HEK293 (cell line): ENCODE results near the gene SYNE1.

Experiments
- CTCF ChIA-PET: fragments of 350-600 bp; formaldehyde crosslinking; extraction: SDS; loops from one replicate; lab custom pipeline; 2021; ENCODE audit warnings: antibody characterized with exemption; lab: Yijun Ruan, JAX
- POLR2A ChIA-PET: fragments of 300-600 bp; formaldehyde crosslinking; extraction: SDS; loops from one replicate; lab custom pipeline; 2020; ENCODE audit warnings: antibody characterized with exemption, inconsistent platforms; lab: Yijun Ruan, JAX
- H3K27ac ChIP-seq: fragments of 200-500 bp; sonication (Bioruptor generic); 2 replicates; pipeline ENCODE4 v1.5.1; 2014; ENCODE audit warnings: low read depth, low read length, control low read depth, inconsistent platforms; ENCODE audit errors: extremely low read depth
- H3K36me3 ChIP-seq, 2 experiments: fragments of 200-500 bp in 1 of 2; sonication (Bioruptor generic) in 1 of 2; 1 replicate in 1 of 2; 2 replicates in 1 of 2; pipeline ENCODE4 v1.5.1; 2014 to 2017; ENCODE audit warnings: inconsistent platforms in 2 of 2, low read length in 2 of 2; ENCODE audit not compliant: control insufficient read depth in 2 of 2, insufficient read depth in 1 of 2
- H3K4me1 ChIP-seq: fragments of 200-500 bp; sonication (Bioruptor generic); 2 replicates; pipeline ENCODE4 v1.5.1; 2014; ENCODE audit warnings: mild to moderate bottlenecking, low read length, inconsistent platforms; ENCODE audit not compliant: control insufficient read depth, insufficient read depth
- H3K4me3 ChIP-seq: 2 replicates; pipeline ENCODE4 v1.5.1; 2011; ENCODE audit warnings: low read depth, mild to moderate bottlenecking, control low read depth, low read length, moderate library complexity
- H3K9me3 ChIP-seq: fragments of 200-500 bp; sonication (Bioruptor generic); 2 replicates; pipeline ENCODE4 v1.5.1; 2014; ENCODE audit warnings: low read depth, low read length, inconsistent platforms; ENCODE audit not compliant: control insufficient read depth, insufficient read depth
- KLF16 ChIP-seq: fragments of 450-650 bp; formaldehyde crosslinking; IDR thresholded peaks from 2 replicates; pipeline ENCODE4 v1.5.1; 2017; ENCODE audit warnings: missing biosample characterization, missing genetic modification characterization
- MEIS1 ChIP-seq: sonication (generic); formaldehyde crosslinking; IDR thresholded peaks from 2 replicates; pipeline ENCODE4 v1.8.1; 2022; ENCODE audit warnings: missing genetic modification reagents, mild to moderate bottlenecking, borderline replicate concordance
- SCRT2 ChIP-seq: fragments of 450-650 bp; formaldehyde crosslinking; IDR thresholded peaks from 2 replicates; pipeline ENCODE4 v1.5.1; 2016; ENCODE audit warnings: missing biosample characterization, missing genetic modification characterization
- SP3 ChIP-seq: fragments of 450-650 bp; formaldehyde crosslinking; IDR thresholded peaks from 2 replicates; pipeline ENCODE4 v1.5.1; 2016; ENCODE audit warnings: missing biosample characterization, missing genetic modification characterization
- ZNF133 ChIP-seq: fragments of 450-650 bp; formaldehyde crosslinking; IDR thresholded peaks from 2 replicates; pipeline ENCODE4 v1.5.1; 2016; ENCODE audit warnings: missing biosample characterization, missing genetic modification characterization
- ZNF140 ChIP-seq: fragments of 450-650 bp; formaldehyde crosslinking; IDR thresholded peaks from 2 replicates; pipeline ENCODE4 v1.5.1; 2016; ENCODE audit warnings: missing biosample characterization, missing genetic modification characterization
- ZNF266 ChIP-seq: fragments of 450-650 bp; formaldehyde crosslinking; IDR thresholded peaks from 2 replicates; pipeline ENCODE4 v1.5.1; 2016; ENCODE audit warnings: missing biosample characterization, missing genetic modification characterization, low read depth
- ZNF426 ChIP-seq: fragments of 450-650 bp; formaldehyde crosslinking; IDR thresholded peaks from 2 replicates; pipeline ENCODE4 v1.5.1; 2017; ENCODE audit warnings: missing biosample characterization, missing genetic modification characterization, mild to moderate bottlenecking, inconsistent platforms, moderate library complexity
- ZNF521 ChIP-seq: fragments of 450-650 bp; formaldehyde crosslinking; IDR thresholded peaks from 2 replicates; pipeline ENCODE4 v1.5.1; 2017; ENCODE audit warnings: missing biosample characterization, mild to moderate bottlenecking, missing genetic modification characterization
- ZNF558 ChIP-seq: fragments of 450-650 bp; formaldehyde crosslinking; IDR thresholded peaks from 2 replicates; pipeline ENCODE4 v1.5.1; 2016; ENCODE audit warnings: missing biosample characterization, missing genetic modification characterization
- ZNF660 ChIP-seq: fragments of 450-650 bp; IDR thresholded peaks from 2 replicates; pipeline ENCODE4 v1.5.1; 2018; ENCODE audit warnings: missing biosample characterization, mild to moderate bottlenecking, missing genetic modification characterization
- ZNF664 ChIP-seq: fragments of 450-650 bp; formaldehyde crosslinking; IDR thresholded peaks from 2 replicates; pipeline ENCODE4 v1.5.1; 2016; ENCODE audit warnings: missing biosample characterization, missing genetic modification characterization
- ZNF830 ChIP-seq: fragments of 450-650 bp; IDR thresholded peaks from 2 replicates; pipeline ENCODE4 v1.5.0; 2018; ENCODE audit warnings: missing biosample characterization, missing genetic modification characterization, low read depth, mild to moderate bottlenecking, moderate library complexity
- TF ChIP-seq, protein P1 (sequence below): IDR thresholded peaks from 2 replicates; pipeline ENCODE4 v1.6.1; 2011; ENCODE audit warnings: mild to moderate bottlenecking, low read depth, low read length, borderline replicate concordance
- TF ChIP-seq, protein P2 (sequence below): fragments of 450-650 bp; formaldehyde crosslinking; IDR thresholded peaks from 2 replicates; pipeline ENCODE4 v1.5.1; 2016; ENCODE audit warnings: missing biosample characterization, missing genetic modification characterization
- TF ChIP-seq, protein P3 (sequence below): fragments of 450-650 bp; formaldehyde crosslinking; IDR thresholded peaks from 2 replicates; pipeline ENCODE4 v1.5.1; 2017; ENCODE audit warnings: missing biosample characterization, missing genetic modification characterization
- TF ChIP-seq, protein P4 (sequence below): fragments of 450-650 bp; formaldehyde crosslinking; optimal IDR thresholded peaks from 2 replicates; pipeline ENCODE3; 2016; ENCODE audit warnings: missing biosample characterization, mild to moderate bottlenecking, missing genetic modification characterization
- TF ChIP-seq, protein P5 (sequence below): fragments of 450-650 bp; formaldehyde crosslinking; IDR thresholded peaks from 2 replicates; pipeline ENCODE4 v1.5.1; 2016; ENCODE audit warnings: missing biosample characterization, missing genetic modification characterization
- TF ChIP-seq, protein P6 (sequence below): fragments of 450-650 bp; formaldehyde crosslinking; IDR thresholded peaks from 2 replicates; pipeline ENCODE4 v1.5.1; 2016; ENCODE audit warnings: missing biosample characterization, missing genetic modification characterization, low read depth
- TF ChIP-seq, protein P7 (sequence below): fragments of 450-650 bp; formaldehyde crosslinking; IDR thresholded peaks from 2 replicates; pipeline ENCODE4 v1.5.1; 2017; ENCODE audit warnings: missing biosample characterization, missing genetic modification characterization

Gene SYNE1

DNA sequence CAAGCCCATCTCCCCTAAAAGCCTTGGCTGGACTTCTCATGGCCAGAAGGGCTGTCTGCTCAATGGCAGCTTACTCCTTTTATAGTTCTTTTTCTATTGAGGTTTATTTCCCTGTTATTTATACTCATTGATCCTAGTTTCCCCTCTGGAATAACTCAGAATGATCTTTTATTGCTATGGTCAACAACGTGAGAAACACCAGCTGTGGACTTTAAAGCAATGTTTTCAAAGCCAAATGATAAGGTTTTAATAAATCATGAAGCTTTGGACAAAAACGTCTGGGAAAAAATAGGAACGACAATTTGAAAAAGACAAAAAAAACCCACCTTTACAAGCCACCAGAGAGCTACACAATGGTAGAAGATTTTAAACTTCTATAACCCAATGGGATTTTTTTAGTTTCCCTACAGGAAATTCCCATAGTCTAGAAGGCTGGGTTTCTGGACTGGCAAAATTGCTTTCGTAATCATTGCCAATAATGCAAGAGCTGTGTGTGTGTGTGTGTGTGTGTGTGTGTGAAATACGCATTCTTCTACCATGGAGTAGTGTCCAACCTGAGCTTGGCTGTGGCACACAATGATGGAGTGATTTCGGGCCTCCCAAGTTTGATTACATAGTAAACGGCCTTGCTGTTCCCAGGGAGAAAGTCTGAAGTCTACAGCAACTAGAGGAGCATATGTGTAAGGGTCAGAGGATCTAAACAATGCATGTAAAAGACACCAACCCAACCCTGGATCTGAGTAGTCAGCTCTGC is 396.0 kb downstream of the SYNE1 start:
- peaks cover 6 to 53% of the 10 kb centered on the region in 2 experiments; a peak in 2 of 3 replicates for H3K36me3 ChIP-seq
- H3K4me1 ChIP-seq = no peaks in the 10 kb centered on the region
- H3K4me3 ChIP-seq = no peak overlapping the region
- CTCF ChIA-PET = interaction anchor here (1.0 kb wide), 2 partner anchors 32 to 433 kb away, joined by 3 to 5 read pairs; no protein-coding TSS in a partner anchor
- no peaks in the 10 kb centered on the region for H3K9me3 ChIP-seq
- TF ChIP-seq SP3 (tag by site-specific recombination) (no peak), ZNF660 (no peak), ZNF426 (no peak), ZNF830 (tag by site-specific recombination) (no peak), ZNF664 (no peak), ZNF133 (no peak), MEIS1 (CRISPR knock-in tag) (no peak), SCRT2 (tag by site-specific recombination) (no peak), ZNF558 (tag by site-specific recombination) (no peak)
- TF ChIP-seq, protein P1, sequence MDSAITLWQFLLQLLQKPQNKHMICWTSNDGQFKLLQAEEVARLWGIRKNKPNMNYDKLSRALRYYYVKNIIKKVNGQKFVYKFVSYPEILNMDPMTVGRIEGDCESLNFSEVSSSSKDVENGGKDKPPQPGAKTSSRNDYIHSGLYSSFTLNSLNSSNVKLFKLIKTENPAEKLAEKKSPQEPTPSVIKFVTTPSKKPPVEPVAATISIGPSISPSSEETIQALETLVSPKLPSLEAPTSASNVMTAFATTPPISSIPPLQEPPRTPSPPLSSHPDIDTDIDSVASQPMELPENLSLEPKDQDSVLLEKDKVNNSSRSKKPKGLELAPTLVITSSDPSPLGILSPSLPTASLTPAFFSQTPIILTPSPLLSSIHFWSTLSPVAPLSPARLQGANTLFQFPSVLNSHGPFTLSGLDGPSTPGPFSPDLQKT = no peak
- TF ChIP-seq, protein P2, sequence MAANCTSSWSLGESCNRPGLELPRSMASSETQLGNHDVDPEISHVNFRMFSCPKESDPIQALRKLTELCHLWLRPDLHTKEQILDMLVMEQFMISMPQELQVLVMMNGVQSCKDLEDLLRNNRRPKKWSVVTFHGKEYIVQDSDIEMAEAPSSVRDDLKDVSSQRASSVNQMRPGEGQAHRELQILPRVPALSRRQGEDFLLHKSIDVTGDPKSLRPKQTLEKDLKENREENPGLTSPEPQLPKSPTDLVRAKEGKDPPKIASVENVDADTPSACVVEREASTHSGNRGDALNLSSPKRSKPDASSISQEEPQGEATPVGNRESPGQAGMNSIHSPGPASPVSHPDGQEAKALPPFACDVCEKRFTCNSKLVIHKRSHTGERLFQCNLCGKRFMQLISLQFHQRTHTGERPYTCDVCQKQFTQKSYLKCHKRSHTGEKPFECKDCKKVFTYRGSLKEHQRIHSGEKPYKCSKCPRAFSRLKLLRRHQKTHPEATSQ (tag by site-specific recombination) = no peak
- TF ChIP-seq, protein P3, sequence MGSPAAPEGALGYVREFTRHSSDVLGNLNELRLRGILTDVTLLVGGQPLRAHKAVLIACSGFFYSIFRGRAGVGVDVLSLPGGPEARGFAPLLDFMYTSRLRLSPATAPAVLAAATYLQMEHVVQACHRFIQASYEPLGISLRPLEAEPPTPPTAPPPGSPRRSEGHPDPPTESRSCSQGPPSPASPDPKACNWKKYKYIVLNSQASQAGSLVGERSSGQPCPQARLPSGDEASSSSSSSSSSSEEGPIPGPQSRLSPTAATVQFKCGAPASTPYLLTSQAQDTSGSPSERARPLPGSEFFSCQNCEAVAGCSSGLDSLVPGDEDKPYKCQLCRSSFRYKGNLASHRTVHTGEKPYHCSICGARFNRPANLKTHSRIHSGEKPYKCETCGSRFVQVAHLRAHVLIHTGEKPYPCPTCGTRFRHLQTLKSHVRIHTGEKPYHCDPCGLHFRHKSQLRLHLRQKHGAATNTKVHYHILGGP (tag by site-specific recombination) = no peak
- TF ChIP-seq, all 188 proteins: peak for 0
- POLR2A ChIA-PET = no interaction called here
- H3K27ac ChIP-seq = no peak overlapping the region

DNA sequence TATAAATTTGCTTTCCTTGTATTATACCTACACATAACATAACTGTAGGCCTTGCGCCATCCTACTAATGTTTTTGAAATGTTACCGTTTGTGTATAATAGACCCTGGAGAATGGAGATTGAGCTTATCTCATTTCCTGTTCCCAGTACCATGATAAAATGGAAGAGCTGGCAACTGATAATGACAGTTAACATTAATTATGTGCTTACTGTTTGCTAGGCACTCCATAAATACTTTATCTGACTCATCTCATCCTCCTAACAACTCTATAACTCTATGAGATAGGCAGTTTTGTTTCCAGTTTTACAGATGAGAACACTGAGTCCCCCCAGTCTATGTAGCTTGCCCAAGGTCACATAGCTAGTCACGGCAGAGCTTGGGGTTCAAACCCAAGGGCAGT is 396.7 kb downstream of the SYNE1 start:
- Histone ChIP-seq H3K4me3 (no peak overlapping the region), H3K27ac (no peak overlapping the region), H3K4me1 (no peaks in the 10 kb centered on the region), H3K9me3 (no peaks in the 10 kb centered on the region), H3K36me3 (peaks cover 7 to 59% of the 10 kb centered on the region in 2 experiments; a peak in 2 of 3 replicates)
- CTCF ChIA-PET = interaction anchor here (0.6 to 1.0 kb wide), 3 partner anchors 23 to 432 kb away, joined by 3 to 5 read pairs (median 4); no protein-coding TSS in a partner anchor
- POLR2A ChIA-PET = no interaction called here
- TF ChIP-seq, protein P4, sequence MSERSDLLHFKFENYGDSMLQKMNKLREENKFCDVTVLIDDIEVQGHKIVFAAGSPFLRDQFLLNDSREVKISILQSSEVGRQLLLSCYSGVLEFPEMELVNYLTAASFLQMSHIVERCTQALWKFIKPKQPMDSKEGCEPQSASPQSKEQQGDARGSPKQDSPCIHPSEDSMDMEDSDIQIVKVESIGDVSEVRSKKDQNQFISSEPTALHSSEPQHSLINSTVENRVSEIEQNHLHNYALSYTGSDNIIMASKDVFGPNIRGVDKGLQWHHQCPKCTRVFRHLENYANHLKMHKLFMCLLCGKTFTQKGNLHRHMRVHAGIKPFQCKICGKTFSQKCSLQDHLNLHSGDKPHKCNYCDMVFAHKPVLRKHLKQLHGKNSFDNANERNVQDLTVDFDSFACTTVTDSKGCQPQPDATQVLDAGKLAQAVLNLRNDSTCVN (tag by site-specific recombination) = no peak
- no peak for TF ChIP-seq ZNF521 (tag by site-specific recombination)
- no peak for TF ChIP-seq ZNF266 (tag by site-specific recombination)
- no peak for TF ChIP-seq ZNF140 (tag by site-specific recombination)
- TF ChIP-seq KLF16 (tag by site-specific recombination) = no peak
- TF ChIP-seq, protein P5, sequence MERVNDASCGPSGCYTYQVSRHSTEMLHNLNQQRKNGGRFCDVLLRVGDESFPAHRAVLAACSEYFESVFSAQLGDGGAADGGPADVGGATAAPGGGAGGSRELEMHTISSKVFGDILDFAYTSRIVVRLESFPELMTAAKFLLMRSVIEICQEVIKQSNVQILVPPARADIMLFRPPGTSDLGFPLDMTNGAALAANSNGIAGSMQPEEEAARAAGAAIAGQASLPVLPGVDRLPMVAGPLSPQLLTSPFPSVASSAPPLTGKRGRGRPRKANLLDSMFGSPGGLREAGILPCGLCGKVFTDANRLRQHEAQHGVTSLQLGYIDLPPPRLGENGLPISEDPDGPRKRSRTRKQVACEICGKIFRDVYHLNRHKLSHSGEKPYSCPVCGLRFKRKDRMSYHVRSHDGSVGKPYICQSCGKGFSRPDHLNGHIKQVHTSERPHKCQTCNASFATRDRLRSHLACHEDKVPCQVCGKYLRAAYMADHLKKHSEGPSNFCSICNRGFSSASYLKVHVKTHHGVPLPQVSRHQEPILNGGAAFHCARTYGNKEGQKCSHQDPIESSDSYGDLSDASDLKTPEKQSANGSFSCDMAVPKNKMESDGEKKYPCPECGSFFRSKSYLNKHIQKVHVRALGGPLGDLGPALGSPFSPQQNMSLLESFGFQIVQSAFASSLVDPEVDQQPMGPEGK (tag by site-specific recombination) = no peak
- TF ChIP-seq, protein P6, sequence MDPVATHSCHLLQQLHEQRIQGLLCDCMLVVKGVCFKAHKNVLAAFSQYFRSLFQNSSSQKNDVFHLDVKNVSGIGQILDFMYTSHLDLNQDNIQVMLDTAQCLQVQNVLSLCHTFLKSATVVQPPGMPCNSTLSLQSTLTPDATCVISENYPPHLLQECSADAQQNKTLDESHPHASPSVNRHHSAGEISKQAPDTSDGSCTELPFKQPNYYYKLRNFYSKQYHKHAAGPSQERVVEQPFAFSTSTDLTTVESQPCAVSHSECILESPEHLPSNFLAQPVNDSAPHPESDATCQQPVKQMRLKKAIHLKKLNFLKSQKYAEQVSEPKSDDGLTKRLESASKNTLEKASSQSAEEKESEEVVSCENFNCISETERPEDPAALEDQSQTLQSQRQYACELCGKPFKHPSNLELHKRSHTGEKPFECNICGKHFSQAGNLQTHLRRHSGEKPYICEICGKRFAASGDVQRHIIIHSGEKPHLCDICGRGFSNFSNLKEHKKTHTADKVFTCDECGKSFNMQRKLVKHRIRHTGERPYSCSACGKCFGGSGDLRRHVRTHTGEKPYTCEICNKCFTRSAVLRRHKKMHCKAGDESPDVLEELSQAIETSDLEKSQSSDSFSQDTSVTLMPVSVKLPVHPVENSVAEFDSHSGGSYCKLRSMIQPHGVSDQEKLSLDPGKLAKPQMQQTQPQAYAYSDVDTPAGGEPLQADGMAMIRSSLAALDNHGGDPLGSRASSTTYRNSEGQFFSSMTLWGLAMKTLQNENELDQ (tag by site-specific recombination) = no peak
- TF ChIP-seq, protein P7, sequence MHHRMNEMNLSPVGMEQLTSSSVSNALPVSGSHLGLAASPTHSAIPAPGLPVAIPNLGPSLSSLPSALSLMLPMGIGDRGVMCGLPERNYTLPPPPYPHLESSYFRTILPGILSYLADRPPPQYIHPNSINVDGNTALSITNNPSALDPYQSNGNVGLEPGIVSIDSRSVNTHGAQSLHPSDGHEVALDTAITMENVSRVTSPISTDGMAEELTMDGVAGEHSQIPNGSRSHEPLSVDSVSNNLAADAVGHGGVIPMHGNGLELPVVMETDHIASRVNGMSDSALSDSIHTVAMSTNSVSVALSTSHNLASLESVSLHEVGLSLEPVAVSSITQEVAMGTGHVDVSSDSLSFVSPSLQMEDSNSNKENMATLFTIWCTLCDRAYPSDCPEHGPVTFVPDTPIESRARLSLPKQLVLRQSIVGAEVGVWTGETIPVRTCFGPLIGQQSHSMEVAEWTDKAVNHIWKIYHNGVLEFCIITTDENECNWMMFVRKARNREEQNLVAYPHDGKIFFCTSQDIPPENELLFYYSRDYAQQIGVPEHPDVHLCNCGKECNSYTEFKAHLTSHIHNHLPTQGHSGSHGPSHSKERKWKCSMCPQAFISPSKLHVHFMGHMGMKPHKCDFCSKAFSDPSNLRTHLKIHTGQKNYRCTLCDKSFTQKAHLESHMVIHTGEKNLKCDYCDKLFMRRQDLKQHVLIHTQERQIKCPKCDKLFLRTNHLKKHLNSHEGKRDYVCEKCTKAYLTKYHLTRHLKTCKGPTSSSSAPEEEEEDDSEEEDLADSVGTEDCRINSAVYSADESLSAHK (tag by site-specific recombination) = no peak
